ENCODE data around the gene UQCRHL. TPM values are rescaled to one million over a fixed set of nuclear protein-coding genes. Genes with fewer than 3 reads are reported as not detected.

The UQCRHL gene
- total RNA-seq, 1 experiment from 2014 or later = 11.2 TPM

GRCh38 chr1:15786581-15786980 is 20.9 kb downstream of the UQCRHL start:
- peak; percentile 48 for DNase-seq
- H3K27me3 ChIP-seq (ENCODE audit: low read length) = no peaks in the 10 kb centered on the region
- H3K9me2 ChIP-seq (replicated peaks; ENCODE audit: low read length) = no peaks in the 10 kb centered on the region
- no peak overlapping the region for H2AFZ ChIP-seq (ENCODE audit: low read length)
- H3K79me2 ChIP-seq (ENCODE audit: low read length) = no peaks in the 10 kb centered on the region
- TF ChIP-seq CTCF (conservative IDR thresholded peaks at IDR 0.05; ENCODE audit: low read depth, low read length) (no peak), EZH2phosphoT487 (IDR thresholded peaks at IDR 0.05; ENCODE audit: borderline replicate concordance, low read length) (no peak), EZH2 (IDR thresholded peaks at IDR 0.05; ENCODE audit: low read length, unreplicated experiment) (no peak)
- intact Hi-C loops (cut with micrococcal nuclease) = no loop called here
- H3K4me2 ChIP-seq (ENCODE audit: low read length) = no peak overlapping the region
- H3K4me1 ChIP-seq (ENCODE audit: insufficient read depth, low read length) = peaks cover 28% of the 10 kb centered on the region
- no peaks in the 10 kb centered on the region for H4K20me1 ChIP-seq (ENCODE audit: low read length)
- CTCF ChIA-PET = interaction anchor here (0.5 kb wide), 1 partner anchor 29 kb away, joined by 4 read pairs; no protein-coding TSS in a partner anchor
- POLR2A ChIA-PET (ENCODE audit: unreplicated experiment) = no interaction called here
- H3K9ac ChIP-seq (ENCODE audit: low read length) = no peak overlapping the region
- H3K27ac ChIP-seq (ENCODE audit: low read length) = 0 out of 2 replicates have a peak overlapping the region, but pooled peaks have one; percentile 16
- H3F3A ChIP-seq (ENCODE audit: low read length, unreplicated experiment) = no peaks in the 10 kb centered on the region
- no peaks in the 10 kb centered on the region for H3K9me3 ChIP-seq (ENCODE audit: low read length)
- BruUV-seq (replicated peaks) = no TSS peak
- H3K4me3 ChIP-seq (ENCODE audit: low read length) = no peak overlapping the region
- H3K36me3 ChIP-seq (ENCODE audit: low read depth, low read length) = no peaks in the 10 kb centered on the region; the same call in none of the 2 replicates
- peak; percentile 76 for ATAC-seq

GRCh38 chr1:15785683-15786082 is 21.8 kb downstream of the UQCRHL start:
- Histone ChIP-seq H3K4me2 (ENCODE audit: low read length) (no peak overlapping the region), H3K36me3 (ENCODE audit: low read depth, low read length) (no peaks in the 10 kb centered on the region; the same call in none of the 2 replicates), H3K27ac (ENCODE audit: low read length) (no peak overlapping the region), H4K20me1 (ENCODE audit: low read length) (no peaks in the 10 kb centered on the region), H3K27me3 (ENCODE audit: low read length) (no peaks in the 10 kb centered on the region), H3K9ac (ENCODE audit: low read length) (no peak overlapping the region), H3K4me1 (ENCODE audit: insufficient read depth, low read length) (peaks cover 32% of the 10 kb centered on the region), H3K9me3 (ENCODE audit: low read length) (no peaks in the 10 kb centered on the region), H3K4me3 (ENCODE audit: low read length) (no peak overlapping the region), H3K79me2 (ENCODE audit: low read length) (no peaks in the 10 kb centered on the region), H2AFZ (ENCODE audit: low read length) (no peak overlapping the region), H3K9me2 (replicated peaks; ENCODE audit: low read length) (no peaks in the 10 kb centered on the region), H3F3A (ENCODE audit: low read length, unreplicated experiment) (no peaks in the 10 kb centered on the region)
- intact Hi-C loops (cut with micrococcal nuclease) = no loop called here
- DNase-seq (no peak), ATAC-seq (no peak)
- POLR2A ChIA-PET (ENCODE audit: unreplicated experiment) = no interaction called here
- no TSS peak for BruUV-seq (replicated peaks)
- TF ChIP-seq CTCF (conservative IDR thresholded peaks at IDR 0.05; ENCODE audit: low read depth, low read length) (no peak), EZH2phosphoT487 (IDR thresholded peaks at IDR 0.05; ENCODE audit: borderline replicate concordance, low read length) (no peak)
- CTCF ChIA-PET = no interaction called here

- Histone ChIP-seq H3K4me1 (ENCODE audit: insufficient read depth, low read length) (peaks cover 11% of the 10 kb centered on the region), H3K9me3 (ENCODE audit: low read length) (no peaks in the 10 kb centered on the region), H3K9me2 (replicated peaks; ENCODE audit: low read length) (no peaks in the 10 kb centered on the region), H3K79me2 (ENCODE audit: low read length) (no peaks in the 10 kb centered on the region), H3K36me3 (ENCODE audit: low read depth, low read length) (peaks cover 28% of the 10 kb centered on the region), H3K4me2 (ENCODE audit: low read length) (no peak overlapping the region), H2AFZ (ENCODE audit: low read length) (no peak overlapping the region), H3K27ac (ENCODE audit: low read length) (no peak overlapping the region), H4K20me1 (ENCODE audit: low read length) (no peaks in the 10 kb centered on the region), H3K4me3 (ENCODE audit: low read length) (no peak overlapping the region), H3F3A (ENCODE audit: low read length, unreplicated experiment) (no peaks in the 10 kb centered on the region), H3K9ac (ENCODE audit: low read length) (no peak overlapping the region), H3K27me3 (ENCODE audit: low read length) (no peaks in the 10 kb centered on the region)
- ATAC-seq = no peak
- POLR2A ChIA-PET (ENCODE audit: unreplicated experiment) = no interaction called here
- intact Hi-C loops (cut with micrococcal nuclease) = no loop called here
- no TSS peak for BruUV-seq (replicated peaks)
- no peak for DNase-seq
- CTCF ChIA-PET = no interaction called here
- TF ChIP-seq EZH2phosphoT487 (IDR thresholded peaks at IDR 0.05; ENCODE audit: borderline replicate concordance, low read length) = no peak
Measured at GRCh38 chr1:15777909-15778707, 29.3 kb downstream of the UQCRHL start.

All from PC-3 (cell line).